Duodenal mucosa (tissue), 2 donors: ENCODE measurements around the gene EXD3.
"Not testable (repeated sequence)": the region's sequence is repeated elsewhere in the genome, so short reads cannot be mapped to it uniquely, and the experiment has no call there.

Experiments
- H3K27ac ChIP-seq: one replicate; pipeline ENCODE4 v1.7.0; 2013; ENCODE audit warnings: low read depth, low read length
- H3K27me3 ChIP-seq, 2 donors: one replicate each; pipeline ENCODE4 v1.7.0; 2013; ENCODE audit warnings: low read length in 2 of 2, control low read depth in 1 of 2; ENCODE audit not compliant: insufficient read depth in 2 of 2, control insufficient read depth in 1 of 2
- H3K36me3 ChIP-seq, 2 donors: one replicate each; pipeline ENCODE4 v1.7.0; 2013; ENCODE audit warnings: low read length in 2 of 2, control low read depth in 1 of 2; ENCODE audit not compliant: insufficient read depth in 2 of 2, control insufficient read depth in 1 of 2
- H3K4me1 ChIP-seq, 2 donors: one replicate each; pipeline ENCODE4 v1.7.0; 2013; ENCODE audit warnings: low read length in 2 of 2, control low read depth in 1 of 2; ENCODE audit not compliant: insufficient read depth in 2 of 2, control insufficient read depth in 1 of 2
- H3K4me3 ChIP-seq, 2 donors: one replicate each; pipeline ENCODE4 v1.7.0; 2013; ENCODE audit warnings: low read length in 2 of 2, low read depth in 1 of 2
- H3K9ac ChIP-seq, 2 donors: one replicate each; pipeline ENCODE4 v1.7.0; 2013; ENCODE audit warnings: low read length in 2 of 2, low read depth in 1 of 2
- H3K9me3 ChIP-seq, 2 donors: one replicate each; pipeline ENCODE4 v1.7.0; 2013; ENCODE audit warnings: low read length in 2 of 2, control low read depth in 1 of 2; ENCODE audit not compliant: control insufficient read depth in 1 of 2

EXD3 gene

DNA sequence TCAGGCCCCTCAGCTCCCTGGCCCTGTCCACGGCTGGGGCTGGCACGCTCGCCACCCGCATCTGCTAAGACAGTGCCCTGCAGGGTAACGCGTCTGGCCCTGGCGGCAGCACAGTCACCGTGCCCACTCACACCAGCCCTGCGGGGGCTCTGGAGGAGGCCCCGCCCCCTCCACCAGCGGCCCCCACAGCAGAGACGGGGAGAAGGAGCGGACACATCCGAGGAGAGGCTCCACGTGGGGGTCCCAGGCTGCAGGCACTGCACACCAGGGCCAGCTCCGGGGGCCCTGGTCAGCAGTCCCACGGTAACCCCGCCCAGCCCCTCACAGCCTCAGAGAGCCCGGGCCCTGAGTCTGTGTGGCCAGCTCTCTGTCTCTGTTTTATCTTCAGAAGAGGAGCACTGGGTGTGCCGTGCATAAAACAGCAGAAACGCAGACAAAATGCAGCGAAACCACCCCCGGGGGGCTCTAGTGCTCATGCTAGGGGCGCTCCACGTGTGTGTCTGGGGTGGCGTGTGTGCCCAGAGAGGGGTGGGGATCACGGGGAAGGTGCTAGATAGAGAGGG is 73.4 kb downstream of the EXD3 start:
- Histone ChIP-seq H3K4me3 (no peak overlapping the region), H3K27me3 (no peaks in the 10 kb centered on the region), H3K9ac (no peak overlapping the region), H3K27ac (no peak overlapping the region), H3K9me3 (peaks cover 0 to 4% of the 10 kb centered on the region in 2 donors), H3K36me3 (no peaks in the 10 kb centered on the region), H3K4me1 (no peaks in the 10 kb centered on the region)

DNA sequence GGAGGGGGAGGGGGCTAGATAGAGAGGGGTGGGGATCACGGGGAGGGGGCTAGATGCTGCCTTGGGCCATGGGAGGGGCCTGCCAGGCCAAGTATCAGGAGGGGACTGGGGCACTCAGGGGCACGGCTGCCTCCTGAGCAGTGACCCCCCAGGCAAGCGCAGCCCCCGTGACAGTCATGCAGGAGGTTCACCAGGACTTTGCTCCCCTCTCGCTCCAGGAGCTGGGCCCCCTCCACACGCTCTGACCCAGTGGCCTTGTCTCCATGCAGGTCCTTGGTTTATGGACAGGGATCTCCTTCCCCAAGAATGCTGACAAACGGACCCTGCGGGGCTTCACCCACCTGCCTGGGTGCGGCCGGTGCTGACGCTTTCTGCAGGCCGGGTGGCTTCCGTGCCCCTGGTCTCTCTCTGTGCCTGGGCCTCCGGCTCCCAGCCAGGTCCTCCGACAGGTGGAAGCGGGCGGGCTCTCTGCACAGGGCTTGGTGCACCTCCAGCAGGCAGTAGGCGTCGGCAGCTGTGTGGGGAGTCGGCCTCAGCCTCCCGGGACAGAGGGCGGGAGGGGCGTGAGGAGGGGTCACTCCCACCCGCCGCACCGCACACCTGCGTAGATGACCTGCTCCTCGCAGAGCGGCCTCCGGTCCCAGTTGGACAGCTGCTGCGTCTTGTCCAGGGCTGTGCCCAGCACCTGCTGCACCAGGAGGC is 74.0 kb downstream of the EXD3 start:
- no peaks in the 10 kb centered on the region for H3K36me3 ChIP-seq
- H3K4me3 ChIP-seq, result no peak overlapping the region
- H3K27me3 ChIP-seq, result no peaks in the 10 kb centered on the region
- H3K9me3 ChIP-seq, result peaks cover 0 to 4% of the 10 kb centered on the region in 2 donors
- no peaks in the 10 kb centered on the region for H3K4me1 ChIP-seq
- H3K27ac ChIP-seq, result no peak overlapping the region
- H3K9ac ChIP-seq, result no peak overlapping the region

DNA sequence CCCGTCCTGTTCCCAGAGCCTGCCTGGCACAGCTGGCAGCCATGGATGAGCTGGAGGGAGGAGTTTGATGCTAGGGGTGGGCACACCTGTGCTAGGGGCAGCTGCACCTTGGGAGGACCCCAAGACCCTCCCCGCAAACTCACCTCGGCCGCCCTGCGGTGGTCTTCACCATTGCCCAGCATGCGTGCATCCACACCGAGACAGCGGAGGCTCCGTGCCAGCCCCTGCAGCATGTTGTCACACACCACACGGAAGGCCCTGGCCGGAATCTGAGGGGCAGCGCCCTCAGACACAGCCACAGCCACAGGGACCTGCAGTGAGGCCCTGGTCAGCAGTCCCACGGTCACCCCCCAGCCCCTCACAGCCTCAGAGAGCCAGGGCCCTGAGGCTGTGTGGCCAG is 75.0 kb downstream of the EXD3 start:
- no peaks in the 10 kb centered on the region for H3K4me1 ChIP-seq
- H3K36me3 ChIP-seq, result no peaks in the 10 kb centered on the region
- peaks cover 0 to 4% of the 10 kb centered on the region in 2 donors for H3K9me3 ChIP-seq
- H3K27me3 ChIP-seq, result no peaks in the 10 kb centered on the region
- no peak overlapping the region for H3K4me3 ChIP-seq
- no peak overlapping the region for H3K9ac ChIP-seq
- no peak overlapping the region for H3K27ac ChIP-seq

DNA sequence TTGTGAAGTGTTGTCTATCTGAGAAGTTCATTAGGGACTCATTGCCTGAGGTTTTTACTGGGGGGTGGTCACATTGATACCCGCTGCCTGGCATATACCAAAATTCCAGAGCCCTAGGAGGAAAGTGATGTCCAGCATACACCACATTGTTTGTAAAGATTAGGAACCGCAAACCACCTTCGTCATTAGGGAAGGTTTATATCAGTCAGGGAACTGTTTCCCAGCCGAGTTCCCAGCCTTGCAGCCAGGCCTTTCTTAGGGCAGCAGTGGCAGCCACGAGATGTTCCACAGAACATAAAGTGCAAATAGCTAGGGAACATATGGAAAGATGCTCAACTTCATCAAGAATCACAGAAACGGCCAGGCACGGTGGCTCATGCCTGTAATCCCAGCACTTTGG is 80.5 kb downstream of the EXD3 start:
- H3K9me3 ChIP-seq, result peaks cover 0 to 4% of the 10 kb centered on the region in 2 donors
- no peak overlapping the region for H3K9ac ChIP-seq
- no peak overlapping the region for H3K27ac ChIP-seq
- H3K27me3 ChIP-seq, result no peaks in the 10 kb centered on the region
- no peaks in the 10 kb centered on the region for H3K36me3 ChIP-seq
- no peak overlapping the region for H3K4me3 ChIP-seq
- no peaks in the 10 kb centered on the region for H3K4me1 ChIP-seq

DNA sequence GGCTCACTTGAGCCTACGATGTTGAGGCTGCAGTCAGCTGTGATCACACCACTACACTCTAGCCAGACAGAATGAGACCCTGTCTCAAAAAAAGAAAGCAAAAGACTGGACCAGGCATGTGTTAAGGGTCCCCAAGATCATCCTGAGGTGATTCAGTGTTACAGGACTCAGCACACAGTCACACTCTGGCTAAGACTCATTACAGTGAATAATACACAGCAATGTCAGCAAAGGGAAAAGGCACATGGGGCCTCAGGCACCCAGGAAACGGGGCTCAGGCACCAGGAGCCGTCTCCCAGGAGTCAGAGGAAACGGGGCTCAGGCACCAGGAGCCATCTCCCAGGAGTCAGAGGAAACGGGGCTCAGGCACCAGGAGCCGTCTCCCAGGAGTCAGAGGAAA is 81.7 kb downstream of the EXD3 start:
- Histone ChIP-seq H3K4me3 (no peak overlapping the region), H3K4me1 (no peaks in the 10 kb centered on the region), H3K27ac (no peak overlapping the region), H3K9ac (no peak overlapping the region), H3K9me3 (peaks cover 0 to under 1% of the 10 kb centered on the region in 2 donors), H3K36me3 (no peaks in the 10 kb centered on the region), H3K27me3 (no peaks in the 10 kb centered on the region)

DNA sequence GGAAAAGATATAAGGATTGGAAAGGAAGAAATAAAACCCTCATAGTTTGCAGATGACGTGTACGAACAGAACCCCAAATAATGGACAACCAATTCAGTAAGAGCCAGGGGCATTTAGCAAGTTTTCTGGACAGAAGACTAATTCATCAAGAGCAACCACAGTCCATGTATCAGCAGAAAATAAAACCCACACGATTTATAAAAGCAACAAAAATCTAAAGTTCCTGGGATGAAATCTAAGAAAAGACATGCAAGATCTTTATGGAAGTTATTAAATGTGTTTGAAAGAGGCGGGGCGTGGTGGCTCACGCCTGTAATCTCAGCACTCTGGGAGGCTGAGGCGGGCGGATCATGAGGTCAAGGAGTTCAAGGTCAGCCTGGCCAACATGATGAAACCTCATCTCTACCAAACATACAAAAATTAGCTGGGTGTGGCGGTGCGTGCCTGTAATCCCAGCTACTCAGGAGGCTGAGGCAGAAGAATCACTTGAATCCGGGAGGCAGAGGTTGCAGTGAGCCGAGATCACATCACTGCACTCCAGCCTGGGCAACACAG is 83.0 kb downstream of the EXD3 start:
- not testable (repeated sequence) for H3K36me3 ChIP-seq, H3K9ac ChIP-seq, H3K9me3 ChIP-seq, H3K27ac ChIP-seq, H3K4me3 ChIP-seq, H3K4me1 ChIP-seq, H3K27me3 ChIP-seq

DNA sequence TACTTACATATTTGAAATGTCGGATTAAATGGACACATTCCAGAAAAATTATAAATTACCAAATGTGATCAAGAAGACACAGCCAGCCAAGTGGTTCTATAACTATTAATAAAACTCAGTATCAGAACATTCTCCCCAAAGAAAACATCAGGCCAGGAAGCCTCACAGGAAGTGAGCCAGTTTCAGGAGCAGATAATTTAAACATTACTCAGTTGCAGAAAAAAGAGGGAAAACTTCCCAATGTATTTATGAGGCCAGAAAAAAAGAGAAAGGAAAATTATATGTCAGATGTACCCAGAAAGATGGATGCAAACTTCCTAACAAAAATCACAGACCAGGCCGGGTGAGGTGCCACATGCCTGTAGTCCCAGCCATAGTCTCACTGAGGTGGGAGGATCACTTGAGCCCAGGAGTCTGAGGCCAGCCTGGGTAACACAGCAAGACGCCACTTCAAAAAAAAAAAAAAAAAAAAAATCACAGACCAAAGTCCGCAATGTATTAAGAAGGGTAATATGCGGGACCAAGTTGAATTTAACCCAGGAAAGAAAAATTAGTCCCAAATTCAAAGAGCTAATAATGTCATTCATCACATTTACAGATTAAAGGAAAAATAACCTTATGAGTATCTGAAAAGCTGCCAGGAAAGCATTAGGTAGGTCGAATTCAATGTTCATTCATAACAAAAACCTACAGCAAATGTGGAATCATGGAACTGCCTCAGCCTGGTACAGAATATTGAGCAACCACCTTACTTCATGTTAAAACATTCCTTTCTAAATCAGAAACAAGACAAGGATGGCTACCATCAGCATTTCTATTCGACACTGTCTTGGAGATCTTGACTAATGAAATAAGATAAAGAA is 83.7 kb downstream of the EXD3 start:
- Histone ChIP-seq H3K27me3 (no peaks in the 10 kb centered on the region), H3K27ac (no peak overlapping the region), H3K4me1 (no peaks in the 10 kb centered on the region)

DNA sequence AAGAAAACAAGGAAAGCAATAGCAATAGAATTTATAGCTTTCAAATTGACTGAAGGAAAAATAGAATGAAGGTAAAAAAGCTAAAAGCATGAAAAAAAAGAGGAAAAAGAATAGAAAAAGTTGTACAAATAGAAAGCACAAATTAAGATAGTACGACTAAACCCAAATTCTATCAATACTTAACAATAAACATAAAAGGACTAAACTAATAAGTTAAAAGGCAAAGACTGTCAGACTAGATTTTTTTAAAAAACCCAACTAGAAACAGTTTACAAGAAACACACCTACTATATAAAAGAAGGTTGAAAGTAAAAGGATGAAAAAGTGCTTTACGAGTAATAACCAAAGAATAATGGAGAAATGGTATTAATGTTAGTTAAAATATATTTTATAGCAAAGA is 86.2 kb downstream of the EXD3 start:
- Histone ChIP-seq H3K27ac (no peak overlapping the region), H3K9ac (no peak overlapping the region), H3K4me1 (no peaks in the 10 kb centered on the region)

More for the DNA sequence above, 83.7 kb downstream of the EXD3 start:
- H3K36me3 ChIP-seq, result no peaks in the 10 kb centered on the region
- H3K9ac ChIP-seq, result no peak overlapping the region
- H3K4me3 ChIP-seq, result no peak overlapping the region
- no peaks in the 10 kb centered on the region for H3K9me3 ChIP-seq

DNA sequence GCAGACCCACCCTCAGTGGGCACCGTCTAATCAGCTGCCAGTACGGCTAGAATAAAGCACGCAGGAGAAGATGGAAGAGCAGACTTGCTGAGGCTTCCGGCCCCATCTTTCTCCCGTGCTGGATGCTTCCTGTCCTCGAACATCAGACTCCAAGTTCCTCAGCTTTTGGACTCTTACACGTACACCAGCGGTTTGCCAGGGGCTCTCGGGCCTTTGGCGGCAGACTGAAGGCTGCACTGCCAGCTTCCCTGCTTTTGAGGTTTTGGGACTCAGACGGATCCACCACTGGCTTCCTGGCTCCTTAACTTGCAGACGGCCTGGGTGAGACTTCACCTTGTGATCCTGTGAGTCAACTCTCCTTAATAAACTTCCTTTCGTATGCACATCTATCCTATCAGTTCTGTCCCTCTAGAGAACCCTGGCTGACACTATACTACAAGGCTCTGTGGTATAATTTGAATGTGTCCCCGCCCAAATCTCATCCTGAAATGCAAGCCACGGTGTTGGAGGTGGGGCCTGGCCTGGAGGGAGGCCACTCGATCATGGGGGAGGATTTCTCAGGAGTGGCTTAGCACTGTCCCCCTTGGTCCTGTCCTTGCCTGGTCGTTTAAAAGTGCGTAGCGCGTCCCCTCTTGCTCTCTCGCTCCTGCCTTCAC is 89.8 kb downstream of the EXD3 start:
- H3K9me3 ChIP-seq, result no peaks in the 10 kb centered on the region
- no peak overlapping the region for H3K27ac ChIP-seq
- H3K9ac ChIP-seq, result no peak overlapping the region
- no peaks in the 10 kb centered on the region for H3K27me3 ChIP-seq
- H3K4me1 ChIP-seq, result no peaks in the 10 kb centered on the region
- H3K36me3 ChIP-seq, result no peaks in the 10 kb centered on the region
- H3K4me3 ChIP-seq, result no peak overlapping the region

More for the DNA sequence above, 86.2 kb downstream of the EXD3 start:
- no peaks in the 10 kb centered on the region for H3K36me3 ChIP-seq
- no peaks in the 10 kb centered on the region for H3K27me3 ChIP-seq
- H3K4me3 ChIP-seq, result no peak overlapping the region
- no peaks in the 10 kb centered on the region for H3K9me3 ChIP-seq
